GM12865 (cell line): Measurements from ENCODE around the gene PITPNM2.
A peak's percentile ranks its signal among the peaks of the same experiment; 100 is the strongest.

Experiments
- DNase-seq: peaks from one replicate; pipeline ENCODE4 v3.0.0; 2010; ENCODE audit warnings: low read depth
- H3K4me3 ChIP-seq: 2 replicates; pipeline ENCODE4 v1.5.1; 2011; ENCODE audit warnings: mild to moderate bottlenecking, low read depth, low read length, control low read depth
- CTCF ChIP-seq: IDR thresholded peaks from 2 replicates; pipeline ENCODE4 v1.5.1; 2011; ENCODE audit warnings: low read length, control low read depth, low read depth, inconsistent platforms; ENCODE audit not compliant: insufficient read depth; ENCODE audit errors: missing control alignments

Gene PITPNM2

GRCh38 chr12:123151457-123152454, 866 bp upstream of the PITPNM2 start:
- H3K4me3 ChIP-seq: peak overlapping the region; percentile 55
- no peak for DNase-seq
- no peak for TF ChIP-seq CTCF

GRCh38 chr12:123150275-123150743, 581 bp downstream of the PITPNM2 start:
- no peak for TF ChIP-seq CTCF
- peak overlapping the region; percentile 12 for H3K4me3 ChIP-seq
- DNase-seq: no peak

GRCh38 chr12:123149501-123150274, 1.2 kb downstream of the PITPNM2 start:
- no peak for TF ChIP-seq CTCF
- no peak overlapping the region for H3K4me3 ChIP-seq
- DNase-seq: no peak

GRCh38 chr12:123149088-123149487, 1.8 kb downstream of the PITPNM2 start:
- H3K4me3 ChIP-seq: no peak overlapping the region
- no peak for TF ChIP-seq CTCF
- no peak for DNase-seq

GRCh38 chr12:123148655-123149054, 2.2 kb downstream of the PITPNM2 start:
- TF ChIP-seq CTCF: no peak
- H3K4me3 ChIP-seq: no peak overlapping the region
- no peak for DNase-seq

GRCh38 chr12:123148223-123148622, 2.7 kb downstream of the PITPNM2 start:
- no peak overlapping the region for H3K4me3 ChIP-seq
- no peak for TF ChIP-seq CTCF
- no peak for DNase-seq
